ENCODE data around the gene TMEM95.
A peak's percentile ranks its signal among the peaks of the same experiment; 100 is the strongest.

Gene TMEM95

GRCh38 chr17:7341842-7342241 lies 13.1 kb upstream of the TMEM95 start:
- no peaks in the 10 kb centered on the region for H3K9me3 ChIP-seq
- no peak overlapping the region for H3K4me3 ChIP-seq
- H3K4me1 ChIP-seq, result peaks cover 32% of the 10 kb centered on the region
- no peak for TF ChIP-seq Cebpa-rat (IDR thresholded peaks at IDR 0.05)
- H3K27me3 ChIP-seq, result no peaks in the 10 kb centered on the region
- H3K9ac ChIP-seq, result no peak overlapping the region
- H3K27ac ChIP-seq, result no peak overlapping the region
- H3K4me2 ChIP-seq, result no peak overlapping the region
- peaks cover 59% of the 10 kb centered on the region for H3K36me3 ChIP-seq
- no peaks in the 10 kb centered on the region for H4K20me1 ChIP-seq

- no peaks in the 10 kb centered on the region for H4K20me1 ChIP-seq
- no peak overlapping the region for H3K27ac ChIP-seq
- H3K4me3 ChIP-seq, result no peak overlapping the region
- peaks cover 73% of the 10 kb centered on the region for H3K36me3 ChIP-seq
- H3K9ac ChIP-seq, result no peak overlapping the region
- no peak overlapping the region for H3K4me2 ChIP-seq
- H3K4me1 ChIP-seq, result peaks cover 18% of the 10 kb centered on the region
- no peaks in the 10 kb centered on the region for H3K9me3 ChIP-seq
- no peaks in the 10 kb centered on the region for H3K27me3 ChIP-seq
- no peak for TF ChIP-seq Cebpa-rat (IDR thresholded peaks at IDR 0.05)
These were observed 11.7 kb upstream of the TMEM95 start for GRCh38 chr17:7343250-7343649.

- Histone ChIP-seq H3K36me3 (peaks cover 50% of the 10 kb centered on the region), H3K4me3 (no peak overlapping the region), H3K4me1 (peaks cover 20% of the 10 kb centered on the region), H3K27me3 (no peaks in the 10 kb centered on the region), H3K27ac (no peak overlapping the region), H3K4me2 (no peak overlapping the region), H3K9ac (no peak overlapping the region), H3K9me3 (no peaks in the 10 kb centered on the region), H4K20me1 (0 out of 2 replicates have a peak, but pooled peaks cover 6% of the 10 kb centered on the region)
- no peak for TF ChIP-seq Cebpa-rat (IDR thresholded peaks at IDR 0.05)
These were observed 8.0 kb upstream of the TMEM95 start for GRCh38 chr17:7346761-7347614.

GRCh38 chr17:7347630-7348477 lies 7.1 kb upstream of the TMEM95 start:
- Histone ChIP-seq H3K4me3 (no peak overlapping the region), H3K9ac (no peak overlapping the region), H3K4me2 (no peak overlapping the region), H3K27me3 (no peaks in the 10 kb centered on the region), H3K9me3 (no peaks in the 10 kb centered on the region), H3K36me3 (peaks cover 41% of the 10 kb centered on the region), H3K4me1 (peaks cover 27% of the 10 kb centered on the region), H3K27ac (no peak overlapping the region), H4K20me1 (0 out of 2 replicates have a peak, but pooled peaks cover 6% of the 10 kb centered on the region)
- no peak for TF ChIP-seq Cebpa-rat (IDR thresholded peaks at IDR 0.05)

GRCh38 chr17:7348478-7349242 lies 6.3 kb upstream of the TMEM95 start:
- Histone ChIP-seq H4K20me1 (0 out of 2 replicates have a peak, but pooled peaks cover 6% of the 10 kb centered on the region), H3K27me3 (no peaks in the 10 kb centered on the region), H3K4me1 (peaks cover 35% of the 10 kb centered on the region), H3K4me3 (no peak overlapping the region), H3K36me3 (peaks cover 33% of the 10 kb centered on the region), H3K27ac (no peak overlapping the region), H3K4me2 (no peak overlapping the region), H3K9ac (no peak overlapping the region), H3K9me3 (no peaks in the 10 kb centered on the region)
- no peak for TF ChIP-seq Cebpa-rat (IDR thresholded peaks at IDR 0.05)

GRCh38 chr17:7351665-7352502 lies 3.1 kb upstream of the TMEM95 start, which contains the start of gene KCTD11:
Gene KCTD11 (plus strand): TSS chr17:7352162.
- TF ChIP-seq Cebpa-rat (IDR thresholded peaks at IDR 0.05), result no peak
- H3K27ac ChIP-seq, result peak within 1 kb of the TSS; percentile 80
- no peaks in the 10 kb centered on the region for H3K27me3 ChIP-seq
- peaks cover 16% of the 10 kb centered on the region for H3K36me3 ChIP-seq
- peaks cover 53% of the 10 kb centered on the region for H3K4me1 ChIP-seq
- peak within 1 kb of the TSS; percentile 99 for H3K4me2 ChIP-seq
- H3K4me3 ChIP-seq, result peak within 1 kb of the TSS; percentile 91
- H3K9me3 ChIP-seq, result no peaks in the 10 kb centered on the region
- H4K20me1 ChIP-seq, result peaks cover 6% of the 10 kb centered on the region; the same call in 1 of the 2 replicates
- H3K9ac ChIP-seq, result peak within 1 kb of the TSS; percentile 81

- H3K4me2 ChIP-seq, result peak overlapping the region; percentile 99
- H3K27me3 ChIP-seq, result no peaks in the 10 kb centered on the region
These were observed 2.5 kb upstream of the TMEM95 start for GRCh38 chr17:7352503-7352889.

GRCh38 chr17:7352910-7353635 lies 1.9 kb upstream of the TMEM95 start:
- H3K4me1 ChIP-seq, result peaks cover 53% of the 10 kb centered on the region
- H3K9ac ChIP-seq, result peak overlapping the region; percentile 81
- H3K4me3 ChIP-seq, result peak overlapping the region; percentile 91
- no peak for TF ChIP-seq Cebpa-rat (IDR thresholded peaks at IDR 0.05)
- peaks cover 6% of the 10 kb centered on the region; the same call in 1 of the 2 replicates for H4K20me1 ChIP-seq
- H3K9me3 ChIP-seq, result no peaks in the 10 kb centered on the region
- H3K4me2 ChIP-seq, result peak overlapping the region; percentile 99
- no peaks in the 10 kb centered on the region for H3K27me3 ChIP-seq
- H3K27ac ChIP-seq, result 0 out of 2 replicates have a peak overlapping the region, but pooled peaks have one; percentile 80
- peaks cover 4% of the 10 kb centered on the region for H3K36me3 ChIP-seq

More at GRCh38 chr17:7352503-7352889, 2.5 kb upstream of the TMEM95 start:
- H3K9ac ChIP-seq, result peak overlapping the region; percentile 81
- H3K36me3 ChIP-seq, result peaks cover 10% of the 10 kb centered on the region
- peak overlapping the region; percentile 91 for H3K4me3 ChIP-seq
- TF ChIP-seq Cebpa-rat (IDR thresholded peaks at IDR 0.05), result no peak
- peak overlapping the region; percentile 80 for H3K27ac ChIP-seq
- H4K20me1 ChIP-seq, result peaks cover 6% of the 10 kb centered on the region; the same call in 1 of the 2 replicates
- H3K9me3 ChIP-seq, result no peaks in the 10 kb centered on the region
- peaks cover 53% of the 10 kb centered on the region for H3K4me1 ChIP-seq

Measured in BLaER1 (cell line).